HepG2 (cell line): Measurements from ENCODE around the gene AKAP10. TPM values are rescaled to one million over a fixed set of nuclear protein-coding genes. Genes with fewer than 3 reads are reported as not detected.

Experiments used
- AFF4 ChIP-seq: sonication (generic); formaldehyde crosslinking; IDR thresholded peaks from 2 replicates; pipeline ENCODE4 v1.4.0; 2020; ENCODE audit warnings: missing genetic modification reagents
- ELK4 ChIP-seq: sonication (generic); formaldehyde crosslinking; IDR thresholded peaks from 2 replicates; pipeline ENCODE4 v1.9.0; 2021; ENCODE audit warnings: missing genetic modification reagents, borderline replicate concordance
- GRHL1 ChIP-seq: sonication (generic); formaldehyde crosslinking; conservative IDR thresholded peaks from 2 replicates; pipeline ENCODE4 v1.8.0; 2022; ENCODE audit warnings: missing genetic modification reagents
- HOXA3 ChIP-seq: sonication (generic); formaldehyde crosslinking; IDR thresholded peaks from 2 replicates; pipeline ENCODE4 v1.5.0; 2020; ENCODE audit warnings: missing genetic modification reagents
- KAT8 ChIP-seq: IDR thresholded peaks from 2 replicates; pipeline ENCODE4 v1.6.1; 2016; ENCODE audit warnings: missing genetic modification reagents, missing compliant biosample characterization
- NFIC ChIP-seq: IDR thresholded peaks from 2 replicates; pipeline ENCODE4 v1.6.1; 2012; ENCODE audit warnings: mild to moderate bottlenecking, low read length, inconsistent platforms
- ZMYM2 ChIP-seq: sonication (generic); formaldehyde crosslinking; IDR thresholded peaks from 2 replicates; pipeline ENCODE4 v1.8.0; 2022; ENCODE audit warnings: mild to moderate bottlenecking, missing genetic modification reagents
- ZNF232 ChIP-seq: sonication (generic); formaldehyde crosslinking; IDR thresholded peaks from 2 replicates; pipeline ENCODE4 v1.4.0; 2020; ENCODE audit warnings: missing genetic modification reagents, borderline replicate concordance
- ZNF484 ChIP-seq: sonication (generic); formaldehyde crosslinking; IDR thresholded peaks from 2 replicates; pipeline ENCODE4 v1.5.1; 2020; ENCODE audit warnings: mild to moderate bottlenecking, low read depth, missing genetic modification reagents, borderline replicate concordance
- ZNF558 ChIP-seq: sonication (generic); formaldehyde crosslinking; IDR thresholded peaks from 2 replicates; pipeline ENCODE4 v1.9.0; 2022; ENCODE audit warnings: mild to moderate bottlenecking, missing genetic modification reagents, borderline replicate concordance
- ZNF792 ChIP-seq: IDR thresholded peaks from 2 replicates; pipeline ENCODE4 v1.6.1; 2016
- polyA plus RNA-seq, 8 experiments: library from polyadenylated mRNA; depleted of rRNA in 3 of 8; stranded (reverse) in 7 of 8; unstranded in 1 of 8; fragments of >200 nt; fragmentation: Illumina TruSeq in 4 of 8; extraction: Trizol in 4 of 8; gene quantifications; 2 replicates each; pipeline versions ENCODE4 v1.2.1 to v1.2.3, GENCODE V29; 2011 to 2016; ENCODE audit warnings: low read depth in 4 of 8, missing spikeins in 1 of 8, mixed read lengths in 1 of 8; ENCODE audit not compliant: insufficient read depth in 1 of 8
- total RNA-seq, 5 experiments: library from RNA; depleted of rRNA; stranded (reverse); fragments of >200 nt; fragmentation: Illumina TruSeq; extraction: Trizol; gene quantifications; 2 replicates each; pipeline ENCODE4 v1.2.3, GENCODE V29; 2016; ENCODE audit warnings: low read depth in 1 of 5

AKAP10 gene
- total and polyA plus RNA-seq, 2 of the 13 experiments (the other 11 are each of a cell fraction or from before 2014, with no cell fraction given) = 17.6 to 21.7 TPM

- TF ChIP-seq AFF4 (CRISPR knock-in tag) (no peak), KAT8 (no peak), NFIC (no peak), ZMYM2 (CRISPR knock-in tag) (no peak), ELK4 (CRISPR knock-in tag) (no peak), ZNF232 (CRISPR knock-in tag) (no peak), ZNF792 (CRISPR knock-in tag) (no peak), ZNF484 (CRISPR knock-in tag) (no peak), HOXA3 (no peak), GRHL1 (no peak), ZNF558 (no peak)
- TF ChIP-seq, all 625 proteins: peak for 0
Observed at GRCh38 chr17:19886116-19886515, 91.5 kb downstream of the AKAP10 start (continued).
